Posterior cingulate gyrus (tissue), 11 donors: Measurements from ENCODE around the gene SHLD3.
"Not testable (repeated sequence)": the region's sequence is repeated elsewhere in the genome, so short reads cannot be mapped to it uniquely, and the experiment has no call there.

Experiments
- DNase-seq, 10 donors: peaks; one replicate each; pipeline versions ENCODE4 v3.0.0 to v3.0.0-alpha.2; 2020 to 2021; ENCODE audit warnings: mixed read lengths in 3 of 10
- intact Hi-C: fragments of 100-400 bp; cut with DNase I; formaldehyde crosslinking; loops from one replicate; pipeline ENCODE4 v1.15.1; 2023

SHLD3 gene, protein sequence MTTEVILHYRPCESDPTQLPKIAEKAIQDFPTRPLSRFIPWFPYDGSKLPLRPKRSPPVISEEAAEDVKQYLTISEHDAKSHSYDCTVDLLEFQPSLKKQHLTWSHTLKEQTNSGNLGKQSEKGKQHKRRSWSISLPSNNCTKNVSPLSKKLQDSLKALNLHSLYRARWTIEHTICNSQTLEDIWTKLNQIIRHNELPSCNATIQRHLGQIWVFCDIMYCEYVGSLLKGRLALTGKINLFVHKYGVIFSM

DNA sequence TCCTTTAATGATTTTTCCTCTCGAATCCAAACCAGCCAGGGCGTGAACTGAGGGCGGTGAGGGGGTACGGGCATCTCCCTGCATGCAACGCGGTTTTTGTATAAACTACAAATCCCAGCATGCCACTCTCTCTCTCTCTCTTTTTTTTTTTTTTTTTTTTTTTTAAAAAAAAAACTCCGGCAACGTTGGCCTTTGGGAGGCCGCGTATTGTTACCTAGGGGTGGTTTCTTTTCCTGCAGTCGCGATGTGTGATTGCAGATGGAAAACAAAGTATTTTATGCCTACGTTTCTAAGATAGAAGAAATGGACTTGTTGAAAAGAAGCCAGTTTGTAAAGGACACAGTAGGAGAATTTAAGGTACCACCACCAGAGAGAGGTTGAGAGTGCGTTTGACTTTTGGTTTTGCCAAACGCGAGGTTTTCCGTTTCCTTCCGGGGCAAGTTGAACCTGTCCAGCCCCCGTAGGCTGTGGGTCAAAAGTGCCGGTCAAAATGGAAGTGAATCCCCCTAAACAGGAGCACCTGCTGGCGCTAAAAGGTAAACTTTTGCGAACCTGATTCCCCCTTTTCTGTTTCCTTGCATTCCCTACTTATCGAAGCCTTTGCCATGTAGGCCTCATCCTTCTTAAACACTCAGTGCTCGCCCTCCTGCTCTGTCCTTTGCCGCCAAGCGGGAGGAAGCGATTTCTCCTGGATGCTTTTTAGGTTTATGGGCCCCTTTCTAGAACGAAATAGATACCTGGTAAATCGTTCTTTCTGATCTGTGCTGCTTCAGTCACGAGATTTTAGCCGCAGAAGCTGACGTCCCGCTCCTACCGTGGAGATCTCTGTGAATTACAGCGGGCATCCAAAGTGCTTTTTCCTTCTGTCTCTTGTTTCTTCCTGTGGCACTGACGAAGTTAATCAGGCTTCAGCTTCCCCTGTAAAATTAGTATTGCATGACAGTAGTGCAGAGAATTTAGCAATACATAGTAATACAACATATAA lies at the start of gene SHLD3, which contains the start of gene TRAPPC13:
TSS of gene SHLD3 (plus strand) at position 457 of the 985 bp plus-strand sequence. CDS start 4,561 bp downstream, outside the sequence.
TSS of gene TRAPPC13 (plus strand) at position 457 of the 985 bp plus-strand sequence. CDS start at position 491, 34 bp downstream.
- intact Hi-C loops, result loop anchor here (2.0 to 10.0 kb wide), 2 partner anchors 98 to 300 kb away; partner anchors contain the start of genes ERBIN, NLN and SGTB
- peak; percentile 77 to 97 (median 86) for DNase-seq

DNA sequence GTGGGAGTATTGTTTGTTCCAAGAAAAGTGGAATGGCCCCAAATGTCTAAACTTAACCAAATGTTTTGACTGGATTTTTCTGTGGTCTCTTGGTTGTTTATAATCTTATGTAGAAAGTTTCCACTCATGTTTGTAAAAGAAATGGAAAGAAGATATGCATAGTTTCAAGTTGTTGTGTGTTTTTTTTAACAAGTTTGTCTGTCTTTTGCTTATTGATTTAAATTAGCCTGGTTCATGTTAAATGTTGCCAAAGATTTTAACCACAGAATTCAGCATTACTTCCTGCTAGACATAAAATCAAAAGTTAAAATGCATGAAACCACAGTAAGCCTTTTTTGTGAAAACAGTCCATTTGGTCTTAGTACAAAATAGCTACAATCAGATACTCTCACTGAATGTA lies 47.7 kb upstream of the SHLD3 start:
- intact Hi-C loops, result no loop called here
- no peak for DNase-seq

DNA sequence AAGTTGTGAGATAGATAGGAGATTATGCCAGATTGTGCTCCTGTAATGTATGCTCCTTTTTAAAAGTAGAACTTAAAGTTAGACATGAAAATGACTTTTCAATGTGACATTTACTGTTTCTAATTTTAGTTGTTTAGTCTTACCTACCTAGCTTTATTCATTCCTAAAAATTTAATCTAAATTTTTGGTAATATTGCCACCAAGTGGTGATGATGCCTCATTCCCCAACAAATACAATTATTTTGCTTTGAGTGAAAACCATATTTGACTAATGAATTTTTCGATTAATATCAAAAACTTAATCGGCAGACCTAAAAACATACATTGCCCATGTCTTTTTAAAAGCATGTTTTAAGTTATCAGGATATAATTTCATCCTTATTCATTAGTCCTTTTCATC lies 36.1 kb upstream of the SHLD3 start:
- DNase-seq, result no peak
- intact Hi-C loops, result no loop called here

DNA sequence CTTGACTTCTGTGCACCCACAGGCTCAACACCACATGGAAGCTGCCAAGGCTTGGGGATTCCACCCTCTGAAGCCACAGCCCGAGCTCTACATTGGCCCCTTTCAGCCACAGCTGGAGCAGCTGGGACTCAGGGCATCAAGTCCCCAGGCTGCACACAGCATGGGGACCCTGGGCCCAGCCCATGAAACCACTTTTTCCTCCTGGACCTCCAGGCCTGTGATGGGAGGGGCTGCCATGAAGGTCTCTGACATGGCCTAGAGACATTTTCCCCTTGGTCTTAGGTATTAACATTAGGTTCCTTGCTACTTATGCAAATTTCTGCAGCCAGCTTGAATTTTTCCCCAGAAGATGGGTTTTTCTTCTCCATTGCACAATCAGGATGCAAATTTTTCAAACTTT lies 23.1 kb upstream of the SHLD3 start:
- DNase-seq, intact Hi-C loops: not testable (repeated sequence)

DNA sequence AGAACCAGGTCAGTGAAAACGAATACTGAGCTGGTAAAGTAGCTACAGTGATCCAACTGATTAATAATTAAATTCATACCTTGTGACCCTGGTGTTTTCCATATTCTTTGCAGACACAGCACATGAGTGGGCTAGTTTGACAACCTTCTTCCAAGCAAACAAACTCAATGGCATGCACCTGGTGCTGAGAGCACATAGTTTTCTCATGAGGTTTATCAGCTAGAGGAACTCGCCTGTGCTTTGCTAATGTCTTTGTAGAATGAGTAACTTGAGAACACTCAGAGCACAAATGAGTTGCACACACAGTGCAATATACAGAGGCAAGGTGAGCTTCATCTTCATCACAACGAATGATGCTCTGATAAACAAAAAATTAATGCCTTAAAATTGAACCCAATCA lies 13.3 kb upstream of the SHLD3 start:
- intact Hi-C loops, result no loop called here
- DNase-seq, result no peak

DNA sequence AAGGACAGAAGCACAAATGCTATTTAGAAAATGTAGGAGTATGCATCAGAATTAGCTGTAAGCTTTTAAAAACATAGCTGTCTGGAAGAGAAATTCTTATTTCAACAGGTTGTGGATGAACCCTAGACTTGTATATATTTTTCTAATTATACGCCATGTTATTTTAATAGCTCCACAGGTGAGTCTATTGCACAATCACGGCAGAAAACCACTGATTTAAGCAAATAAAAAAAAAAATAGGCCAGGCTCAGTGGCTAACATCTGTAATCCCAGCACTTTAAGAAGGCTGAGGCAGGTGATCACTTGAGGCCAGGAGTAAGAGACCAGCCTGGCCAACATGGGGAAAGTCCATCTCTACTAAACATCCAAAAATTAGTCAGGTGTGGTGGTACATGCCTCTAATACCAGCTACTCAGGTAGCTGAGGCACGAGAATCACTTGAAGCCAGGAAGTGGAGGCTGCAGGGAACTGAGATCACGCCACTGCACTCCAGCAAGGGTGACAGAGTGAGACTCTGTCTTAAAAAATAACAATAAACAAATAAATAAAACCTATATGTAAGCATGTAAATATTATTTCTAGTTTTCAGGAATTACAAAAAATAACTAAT lies 12.4 kb upstream of the SHLD3 start:
- intact Hi-C loops, result no loop called here
- DNase-seq, result no peak

DNA sequence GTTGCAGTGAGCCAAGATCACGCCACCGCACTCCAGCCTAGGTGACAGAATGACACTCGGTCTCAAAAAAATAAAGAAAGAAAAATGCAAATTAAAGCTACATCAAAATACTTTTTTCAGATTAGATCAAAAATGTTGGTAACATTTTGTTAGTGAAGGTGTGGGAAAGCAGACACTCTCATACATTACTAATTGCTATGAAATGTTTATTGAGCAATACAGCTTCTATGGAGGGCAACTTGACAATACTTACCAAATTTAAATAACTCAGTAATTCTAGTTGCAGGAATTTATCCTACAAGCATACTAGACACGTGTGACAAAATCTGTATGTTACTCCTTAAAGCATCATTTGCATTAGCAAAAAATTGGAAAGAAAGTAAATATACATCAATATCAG lies 4.8 kb upstream of the SHLD3 start:
- intact Hi-C loops, result loop anchor here (10.0 kb wide), 1 partner anchor 305 kb away; the partner anchor contains the start of gene ERBIN
- no peak for DNase-seq

DNA sequence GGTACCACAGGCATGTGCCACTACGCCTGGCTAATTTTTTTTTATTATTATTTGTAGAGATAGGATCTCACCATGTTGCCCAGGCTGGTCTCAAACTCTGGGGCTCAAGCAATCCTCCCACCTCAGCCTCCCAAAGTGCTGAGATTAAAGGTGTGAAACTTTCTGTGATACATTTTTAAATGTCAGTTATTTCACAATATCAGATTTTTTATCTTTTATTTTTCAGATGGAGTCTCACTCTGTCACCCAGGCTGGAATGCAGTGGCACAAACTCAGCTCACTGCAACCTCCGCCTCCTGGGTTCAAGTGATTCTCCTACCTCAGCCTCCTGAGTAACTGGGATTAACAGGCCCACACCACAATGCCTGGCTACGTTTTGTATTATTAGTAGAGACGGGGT lies 2.9 kb upstream of the SHLD3 start:
- intact Hi-C loops, result loop anchor here (10.0 kb wide), 1 partner anchor 303 kb away; the partner anchor contains the start of gene ERBIN
- not testable (repeated sequence) for DNase-seq

DNA sequence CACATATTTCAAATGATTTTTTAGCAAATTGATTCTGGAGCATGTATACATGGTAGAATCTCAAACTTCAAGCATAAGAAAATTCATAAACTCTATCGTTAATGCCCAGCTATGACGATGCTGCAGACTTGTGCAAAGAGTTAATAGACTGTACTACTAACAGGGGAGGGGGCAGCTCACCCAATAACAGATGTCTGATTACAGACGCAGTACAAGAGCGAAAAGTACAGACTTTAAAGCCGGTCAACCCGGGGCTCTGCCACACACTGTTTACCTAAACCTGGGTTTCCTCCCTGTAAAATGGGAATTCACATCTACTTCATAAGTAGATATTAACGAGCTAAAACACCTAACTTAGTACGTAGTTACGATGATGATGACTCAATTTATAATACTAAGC lies 1.3 kb upstream of the SHLD3 start:
- intact Hi-C loops, result loop anchor here (10.0 kb wide), 1 partner anchor 301 kb away; the partner anchor contains the start of gene ERBIN

DNA sequence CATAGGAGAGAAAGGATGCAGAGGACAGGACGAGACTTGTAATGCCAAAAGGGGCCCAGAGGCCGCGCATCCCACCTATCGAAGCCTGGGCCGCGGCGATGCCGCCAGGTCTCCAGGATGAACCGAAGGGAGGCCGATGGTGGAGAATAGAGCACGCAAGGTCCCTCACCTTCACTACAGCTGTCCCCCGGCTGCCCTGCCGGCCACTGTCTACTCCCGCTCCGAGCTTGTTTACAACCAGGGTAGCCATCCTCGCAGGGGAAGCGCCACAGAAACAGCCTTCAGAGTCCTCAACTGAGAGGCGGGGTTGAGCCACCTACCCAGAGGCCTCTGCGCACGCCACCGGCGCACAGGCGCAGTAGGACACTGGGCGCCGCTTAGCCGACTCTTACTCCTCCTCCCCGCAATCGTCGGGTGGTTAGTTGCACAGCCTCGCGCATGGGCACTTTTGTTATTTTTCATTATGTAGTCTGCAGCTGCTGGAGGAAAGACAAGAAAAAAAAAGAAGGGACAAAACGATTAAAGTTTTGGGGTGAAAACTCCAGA lies 729 bp upstream of the SHLD3 start, which contains the start of gene TRIM23:
TSS of gene TRIM23 (minus strand) at position 309 of the 546 bp plus-strand sequence. CDS start at position 250, 59 bp downstream.
- intact Hi-C loops, result loop anchor here (2.0 to 10.0 kb wide), 2 partner anchors 99 to 301 kb away; partner anchors contain the start of genes ERBIN, NLN and SGTB
- peak; percentile 90 to 99 (median 92) for DNase-seq

More for the DNA sequence above, 1.3 kb upstream of the SHLD3 start:
- no peak for DNase-seq

DNA sequence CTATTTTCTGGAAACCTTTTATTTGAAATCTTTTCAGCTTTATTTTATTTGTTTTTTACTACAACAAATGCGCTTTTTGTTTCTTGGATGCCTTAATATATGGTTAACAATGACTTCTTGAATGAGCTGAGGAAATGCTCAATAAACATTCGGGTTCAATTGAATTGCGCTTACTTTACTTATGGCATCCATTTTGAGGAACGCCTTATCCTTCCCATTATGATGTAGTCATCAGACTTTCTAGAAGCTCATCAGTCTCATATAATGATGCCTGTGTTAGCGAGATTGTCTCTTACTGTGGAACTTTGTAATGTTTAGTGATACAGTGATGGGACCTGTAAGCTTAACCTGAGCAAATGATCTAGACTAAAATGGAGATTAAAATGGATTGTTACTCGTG lies 916 bp downstream of the SHLD3 start:
- intact Hi-C loops, result loop anchor here (2.0 to 10.0 kb wide), 2 partner anchors 97 to 299 kb away; partner anchors contain the start of genes ERBIN, NLN and SGTB
- DNase-seq, result no peak

DNA sequence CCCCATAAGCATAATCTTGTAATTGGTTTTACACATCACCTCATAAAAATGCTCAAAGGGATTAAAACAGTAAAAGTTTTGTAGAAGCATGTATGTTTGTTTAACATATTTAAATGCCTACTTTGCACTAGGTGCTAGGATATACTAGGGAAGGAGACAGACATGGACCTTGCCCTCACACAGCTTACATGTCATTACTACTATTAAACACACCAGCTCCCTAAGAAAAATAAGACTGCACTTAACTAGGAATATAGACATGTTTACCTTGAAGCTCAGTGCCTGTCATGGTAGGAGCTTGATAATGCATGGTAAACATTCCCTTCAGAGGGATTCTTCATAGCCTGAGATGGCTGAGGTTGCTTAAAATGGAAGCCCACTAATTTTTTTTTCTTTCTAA lies 6.2 kb downstream of the SHLD3 start:
- intact Hi-C loops, result no loop called here
- no peak for DNase-seq

DNA sequence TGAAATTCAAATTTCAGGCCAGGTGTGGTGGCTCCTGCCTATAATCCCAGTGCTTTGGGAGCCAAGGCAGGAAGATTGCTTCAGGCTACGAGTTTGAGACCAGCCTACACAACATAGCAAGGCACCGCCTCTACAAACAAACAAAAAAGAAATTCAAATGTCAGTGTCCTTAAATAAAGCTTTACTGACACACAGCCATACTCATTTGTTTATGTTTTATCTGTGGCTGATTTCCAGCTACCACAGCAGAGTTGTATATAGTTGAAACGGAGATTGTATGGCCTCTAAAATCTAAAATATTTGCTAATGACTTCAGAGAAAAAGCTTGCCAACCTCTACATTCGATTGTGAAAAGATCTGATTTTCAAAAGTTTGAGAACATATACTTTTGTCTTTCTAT lies 15.4 kb downstream of the SHLD3 start:
- intact Hi-C loops, result no loop called here
- no peak for DNase-seq

DNA sequence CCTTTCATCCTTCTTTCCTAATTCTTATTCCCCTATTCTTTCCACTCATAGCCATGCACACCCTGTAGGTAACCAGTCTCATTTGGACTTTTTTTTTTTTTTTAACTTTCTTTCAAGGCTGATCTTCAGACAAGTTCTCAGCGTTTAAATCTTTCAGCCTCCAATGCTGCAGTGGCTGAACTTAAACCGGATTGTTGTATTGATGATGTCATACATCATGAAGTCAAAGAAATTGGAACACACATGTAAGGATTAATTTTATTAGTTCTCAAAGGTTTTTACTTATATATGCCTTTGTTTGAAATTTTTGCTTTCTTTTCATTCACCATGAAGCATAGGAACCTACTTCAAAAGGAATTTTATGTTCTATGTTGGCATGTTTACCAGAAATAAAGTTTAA lies 22.1 kb downstream of the SHLD3 start:
- no peak for DNase-seq
- intact Hi-C loops, result no loop called here

DNA sequence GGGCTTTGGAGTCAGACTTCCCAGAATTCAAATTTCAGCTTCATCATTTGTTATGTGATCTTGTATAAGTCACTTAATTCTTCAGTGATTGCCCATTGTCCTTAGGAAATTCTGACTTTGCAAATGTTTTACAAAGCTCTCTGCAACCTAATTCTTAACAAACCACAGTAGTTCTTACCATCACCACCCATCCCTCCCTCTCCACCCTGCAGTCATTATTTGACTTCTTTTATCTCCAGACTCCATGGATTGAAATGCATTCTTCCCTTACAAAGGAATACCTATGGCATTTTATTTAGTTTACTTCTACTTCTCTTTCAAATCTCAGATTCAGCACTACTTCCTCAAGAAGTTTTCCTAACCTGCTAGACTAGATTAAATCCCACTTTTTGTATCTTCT lies 23.1 kb downstream of the SHLD3 start:
- DNase-seq, result no peak
- intact Hi-C loops, result no loop called here

DNA sequence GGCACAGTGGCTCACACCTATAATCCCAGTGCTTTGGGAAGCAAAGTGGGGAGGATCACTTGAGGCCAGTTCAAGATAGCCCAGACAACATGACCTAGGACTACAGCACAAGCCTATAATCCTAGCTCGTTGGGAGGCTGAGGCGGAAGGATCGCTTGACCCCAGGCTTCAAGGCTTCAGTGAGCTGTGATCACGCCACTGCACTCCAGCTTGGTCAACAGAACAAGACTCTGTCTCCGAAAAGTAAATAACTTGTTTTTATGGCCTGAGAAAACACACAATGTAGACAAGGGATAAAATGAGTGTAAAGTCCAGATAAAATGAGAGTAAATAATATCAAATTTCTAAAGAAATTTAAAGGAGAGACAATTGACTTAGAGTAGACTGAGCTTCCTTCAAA lies 26.3 kb downstream of the SHLD3 start:
- intact Hi-C loops, result no loop called here
- no peak for DNase-seq

DNA sequence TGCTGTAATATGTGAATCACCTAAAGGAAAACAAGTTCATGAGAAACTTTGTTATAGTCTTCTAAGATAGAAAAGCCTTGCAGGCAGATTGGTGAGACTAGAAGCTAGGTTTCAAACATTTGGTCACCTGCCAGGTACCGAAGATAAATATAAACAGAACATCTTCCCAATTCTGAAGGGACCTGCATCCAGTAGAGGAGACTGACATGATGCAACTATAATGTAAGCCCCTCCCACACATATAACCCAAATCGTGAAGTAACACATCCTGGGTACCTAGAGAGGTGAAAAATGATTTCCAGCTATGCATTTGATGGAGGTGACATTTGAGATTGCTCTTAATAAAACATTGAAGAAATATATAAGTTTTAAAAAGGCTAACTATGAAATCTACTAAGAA lies 29.9 kb downstream of the SHLD3 start:
- DNase-seq, result no peak
- intact Hi-C loops, result no loop called here

DNA sequence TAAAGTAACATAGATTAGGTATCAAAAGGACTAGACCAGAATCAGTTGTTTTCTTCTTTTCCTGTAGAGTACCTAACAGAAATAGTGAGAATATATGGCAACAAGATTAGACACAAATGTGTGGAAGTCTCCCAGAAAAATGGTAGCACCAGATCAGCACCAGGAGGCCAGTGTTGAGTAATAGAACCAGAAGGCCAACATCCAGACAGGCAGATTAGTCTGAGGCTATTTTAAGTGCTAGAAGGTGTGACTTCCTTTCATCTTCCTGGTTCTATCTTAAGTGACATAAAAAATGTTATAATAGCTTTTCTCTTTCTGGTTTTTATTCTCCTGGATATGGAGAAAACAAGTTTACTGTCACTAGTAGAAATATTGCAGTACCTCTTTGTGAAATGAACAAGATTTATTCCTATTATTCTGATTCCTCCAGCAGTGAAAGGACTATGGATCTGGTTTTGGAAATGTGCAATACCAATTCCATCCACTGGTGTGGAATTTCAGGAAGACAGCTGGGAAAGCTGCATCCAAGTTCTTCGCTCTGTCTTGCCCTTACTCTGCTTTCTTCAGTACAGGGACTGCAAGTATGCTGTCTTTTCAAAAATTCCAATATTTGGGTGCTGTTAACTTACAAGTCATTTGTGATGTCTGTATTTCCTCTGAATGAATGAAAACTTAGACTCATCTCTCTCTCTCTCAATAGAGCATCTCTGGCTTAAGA lies 39.1 kb downstream of the SHLD3 start:
- DNase-seq, result no peak
- intact Hi-C loops, result no loop called here

DNA sequence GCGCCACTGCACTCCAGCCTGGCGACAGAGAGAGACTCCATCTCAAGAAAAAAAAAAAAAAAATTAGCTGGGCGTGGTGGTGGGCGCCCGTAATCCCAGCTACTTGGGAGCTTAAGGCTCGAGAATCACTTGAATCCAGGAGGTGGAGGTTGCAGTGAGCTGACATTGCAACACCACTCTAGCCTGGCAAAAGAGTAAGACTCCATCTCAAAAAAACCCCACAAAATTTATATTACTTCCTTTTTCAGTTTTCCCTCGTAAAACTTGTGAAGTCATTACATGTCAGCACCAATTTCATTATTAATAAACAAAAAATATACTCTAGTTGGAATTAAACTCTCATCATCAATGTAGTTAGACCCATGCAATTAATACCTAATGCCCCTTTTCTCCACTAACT lies 43.9 kb downstream of the SHLD3 start:
- intact Hi-C loops, result no loop called here
- DNase-seq, result no peak
